HG03442 (cell line): ENCODE results near the gene MEG3.

Experiments used
- ATAC-seq: cut with Tn5 transposase; IDR thresholded peaks from one replicate; pipeline ENCODE4 v1.9.1; 2021; ENCODE audit warnings: mild to moderate bottlenecking, moderate library complexity; ENCODE audit not compliant: unreplicated experiment

MEG3 gene

GRCh38 chr14:100892496-100893227 is 66.7 kb downstream of the MEG3 start:
- no peak for ATAC-seq

GRCh38 chr14:100893228-100893601 is 67.3 kb downstream of the MEG3 start:
- ATAC-seq, result no peak

- ATAC-seq, result no peak
Observed at GRCh38 chr14:100893760-100894159, 67.8 kb downstream of the MEG3 start.

- no peak for ATAC-seq
Observed at GRCh38 chr14:100894416-100894815, 68.5 kb downstream of the MEG3 start.

- ATAC-seq, result no peak
Observed at GRCh38 chr14:100895411-100895810, 69.5 kb downstream of the MEG3 start.

GRCh38 chr14:100896369-100897060 is 70.6 kb downstream of the MEG3 start:
- no peak for ATAC-seq

- no peak for ATAC-seq
Observed at GRCh38 chr14:100898465-100898864, 72.5 kb downstream of the MEG3 start.

GRCh38 chr14:100898935-100899883 is 73.3 kb downstream of the MEG3 start:
- ATAC-seq, result no peak

GRCh38 chr14:100899884-100900771 is 74.2 kb downstream of the MEG3 start:
- no peak for ATAC-seq

- no peak for ATAC-seq
Observed at GRCh38 chr14:100900837-100901390, 75.0 kb downstream of the MEG3 start.

- no peak for ATAC-seq
Observed at GRCh38 chr14:100901391-100902183, 75.7 kb downstream of the MEG3 start.

- ATAC-seq, result no peak
Observed at GRCh38 chr14:100902295-100903133, 76.6 kb downstream of the MEG3 start.

- ATAC-seq, result no peak
Observed at GRCh38 chr14:100903134-100903468, 77.2 kb downstream of the MEG3 start.

- no peak for ATAC-seq
Observed at GRCh38 chr14:100903672-100904185, 77.8 kb downstream of the MEG3 start, which contains the start of gene RTL1. Gene RTL1, minus strand, starts transcription at chr14:100903722. Its CDS starts 18,934 bp downstream, at chr14:100884788.

- no peak for ATAC-seq
Observed at GRCh38 chr14:100904307-100905087, 78.6 kb downstream of the MEG3 start.

GRCh38 chr14:100905166-100905565 is 79.2 kb downstream of the MEG3 start:
- no peak for ATAC-seq

GRCh38 chr14:100906420-100906819 is 80.5 kb downstream of the MEG3 start:
- ATAC-seq, result no peak
